ENCODE results near the gene B2M.
"Not testable (repeated sequence)": the region's sequence is repeated elsewhere in the genome, so short reads cannot be mapped to it uniquely, and the experiment has no call there.

B2M gene

DNA sequence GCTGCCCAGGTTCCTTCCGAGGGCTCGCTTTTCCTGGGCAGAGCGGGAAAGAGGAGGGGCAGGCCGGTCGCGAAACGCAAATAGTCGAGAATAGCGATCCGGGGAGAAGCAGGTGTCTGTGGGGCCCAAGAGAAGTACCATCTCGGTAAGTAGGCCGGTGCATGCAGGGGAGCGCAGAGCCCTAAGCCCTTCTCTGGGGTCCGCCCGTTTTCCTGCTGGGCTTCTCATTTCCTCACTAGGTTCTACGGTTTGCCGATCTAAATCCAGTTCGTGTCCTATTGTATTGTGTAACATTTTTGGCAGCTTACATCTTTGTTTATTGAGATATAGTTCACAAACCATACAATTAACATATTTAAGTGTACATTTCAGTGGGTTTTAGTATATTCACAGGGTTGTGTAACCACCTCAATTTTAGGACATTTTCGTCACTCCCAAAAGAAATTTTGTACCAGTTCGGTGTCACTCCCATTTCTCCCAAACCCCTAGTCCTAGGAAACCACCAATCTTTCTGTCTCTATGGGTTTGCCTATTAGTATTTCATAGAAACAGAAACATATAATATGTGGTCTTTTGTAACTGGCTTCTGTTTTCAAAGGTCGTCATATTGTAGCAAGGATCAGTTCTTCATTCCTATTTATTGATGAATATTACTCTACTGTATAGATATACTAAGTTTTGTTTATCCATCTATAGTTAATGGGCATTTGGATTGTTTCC, 18.3 kb downstream of the B2M start:
- DNase-seq (ENCODE audit: insufficient read length, low spot score) = no peak
- no peak for TF ChIP-seq PAX5 (IDR thresholded peaks at IDR 0.05; ENCODE audit: insufficient read depth, low read length, severe bottlenecking)
- peak; percentile 56; the same call in 1 of the 2 replicates for TF ChIP-seq TAF1 (IDR thresholded peaks at IDR 0.05; ENCODE audit: low read depth, low read length)
- TF ChIP-seq SPI1 (IDR thresholded peaks at IDR 0.05; ENCODE audit: low read depth, low read length) = 0 out of 2 replicates have a peak, but pooled peaks have one; percentile 20
- peak; percentile 78 for TF ChIP-seq POLR2A (IDR thresholded peaks at IDR 0.05; ENCODE audit: low read depth, low read length)
- no peak for TF ChIP-seq POU2F2 (IDR thresholded peaks at IDR 0.05; ENCODE audit: low read depth, low read length)
- TF ChIP-seq POLR2AphosphoS5 (IDR thresholded peaks at IDR 0.05; ENCODE audit: low read depth, low read length) = no peak; the same call in 1 of the 2 replicates
- FAIRE-seq = peak; percentile 50

DNA sequence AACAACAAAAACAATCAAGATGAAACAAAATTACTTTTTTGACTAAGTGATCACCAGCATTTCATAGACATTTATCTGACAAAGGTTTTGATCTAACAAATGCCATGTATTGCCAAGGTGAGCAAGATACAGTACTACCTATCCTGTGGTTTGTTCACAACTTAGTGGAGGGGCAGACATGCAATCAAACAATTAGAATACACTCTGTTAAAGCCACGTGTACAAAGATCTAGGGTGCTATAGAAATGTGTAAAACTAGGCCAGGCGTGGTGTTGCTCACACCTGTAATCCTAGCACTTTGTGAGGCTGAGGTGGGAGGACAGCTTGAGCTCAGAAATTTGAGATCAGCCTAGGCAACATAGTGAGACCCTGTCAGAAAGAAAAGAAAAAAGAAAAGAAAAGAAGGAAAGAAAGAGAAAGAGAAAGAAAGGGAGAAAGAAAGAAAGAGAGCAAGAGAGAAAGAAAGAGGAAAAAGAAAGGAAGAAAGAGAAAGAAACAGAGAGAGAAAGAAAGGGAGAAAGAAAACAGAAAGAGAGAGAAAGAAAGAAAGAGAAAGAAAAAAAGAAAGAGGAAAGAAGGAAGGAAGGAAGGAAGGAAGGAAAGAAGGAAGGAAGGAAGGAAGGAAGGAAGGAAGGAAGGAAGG, 23.6 kb downstream of the B2M start:
- no peak for DNase-seq (ENCODE audit: insufficient read length, low spot score)
- TF ChIP-seq POLR2AphosphoS5 (IDR thresholded peaks at IDR 0.05; ENCODE audit: low read depth, low read length) = no peak
- TF ChIP-seq POLR2A (IDR thresholded peaks at IDR 0.05; ENCODE audit: low read depth, low read length) = no peak
- no peak for TF ChIP-seq PAX5 (IDR thresholded peaks at IDR 0.05; ENCODE audit: insufficient read depth, low read length, severe bottlenecking)
- TF ChIP-seq POU2F2 (IDR thresholded peaks at IDR 0.05; ENCODE audit: low read depth, low read length) = no peak
- TF ChIP-seq TAF1 (IDR thresholded peaks at IDR 0.05; ENCODE audit: low read depth, low read length) = no peak
- TF ChIP-seq SPI1 (IDR thresholded peaks at IDR 0.05; ENCODE audit: low read depth, low read length) = no peak
- FAIRE-seq = peak; percentile 77

DNA sequence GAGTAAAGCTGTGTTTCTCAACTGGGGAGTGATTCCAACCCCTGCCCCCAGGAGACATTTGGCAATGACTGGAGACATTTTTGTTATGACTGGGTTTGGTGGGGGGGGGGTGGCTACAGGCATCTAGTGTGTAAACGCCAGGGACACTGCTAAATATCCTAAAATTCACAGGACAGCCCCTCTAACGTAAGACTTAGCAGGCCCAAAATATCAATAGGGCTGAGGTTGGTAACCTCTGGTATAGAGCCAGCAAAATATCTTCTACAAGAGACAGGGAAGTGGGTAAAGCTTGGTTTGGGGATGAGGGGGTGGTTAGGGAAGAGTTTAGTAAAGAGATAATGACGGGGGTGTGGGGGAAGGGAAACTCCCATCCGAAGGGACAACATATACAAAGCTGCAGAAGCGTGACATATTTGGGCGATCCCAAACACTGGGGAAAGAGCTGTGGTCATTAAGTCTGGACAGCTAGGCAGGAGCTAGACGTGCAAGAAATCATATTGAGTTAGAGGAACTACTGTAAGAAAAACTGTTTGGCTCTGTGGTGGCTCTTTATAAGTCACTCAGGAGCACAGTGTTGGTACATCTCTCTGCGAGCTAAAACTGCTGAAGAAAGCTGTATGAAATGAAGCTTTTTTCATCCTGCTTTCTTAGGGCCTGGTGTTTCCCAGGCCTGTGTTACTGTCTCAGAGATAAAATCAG, 24.3 kb downstream of the B2M start:
- 0 out of 2 replicates have a peak, but pooled peaks have one; percentile 16 for TF ChIP-seq TAF1 (IDR thresholded peaks at IDR 0.05; ENCODE audit: low read depth, low read length)
- no peak for TF ChIP-seq POLR2A (IDR thresholded peaks at IDR 0.05; ENCODE audit: low read depth, low read length)
- TF ChIP-seq PAX5 (IDR thresholded peaks at IDR 0.05; ENCODE audit: insufficient read depth, low read length, severe bottlenecking) = no peak
- TF ChIP-seq POU2F2 (IDR thresholded peaks at IDR 0.05; ENCODE audit: low read depth, low read length) = no peak
- no peak for TF ChIP-seq POLR2AphosphoS5 (IDR thresholded peaks at IDR 0.05; ENCODE audit: low read depth, low read length)
- peak; percentile 71 for TF ChIP-seq SPI1 (IDR thresholded peaks at IDR 0.05; ENCODE audit: low read depth, low read length)
- peak; percentile 9 for FAIRE-seq
- no peak for DNase-seq (ENCODE audit: insufficient read length, low spot score)

- TF ChIP-seq SPI1 (IDR thresholded peaks at IDR 0.05; ENCODE audit: low read depth, low read length) = no peak
- no peak for TF ChIP-seq POLR2AphosphoS5 (IDR thresholded peaks at IDR 0.05; ENCODE audit: low read depth, low read length)
- TF ChIP-seq POLR2A (IDR thresholded peaks at IDR 0.05; ENCODE audit: low read depth, low read length) = no peak
- no peak for TF ChIP-seq POU2F2 (IDR thresholded peaks at IDR 0.05; ENCODE audit: low read depth, low read length)
- no peak for TF ChIP-seq TAF1 (IDR thresholded peaks at IDR 0.05; ENCODE audit: low read depth, low read length)
- TF ChIP-seq PAX5 (IDR thresholded peaks at IDR 0.05; ENCODE audit: insufficient read depth, low read length, severe bottlenecking) = no peak
Observed at GRCh38 chr15:44736181-44736765, 25.0 kb downstream of the B2M start, which contains the start of gene TRIM69. TRIM69 (plus strand) TSS chr15:44736528; CDS start chr15:44736705, 177 bp downstream.

GRCh38 chr15:44738340-44738984, 27.1 kb downstream of the B2M start:
- peak; percentile 33 for FAIRE-seq
- TF ChIP-seq SPI1 (IDR thresholded peaks at IDR 0.05; ENCODE audit: low read depth, low read length) (no peak), POLR2A (IDR thresholded peaks at IDR 0.05; ENCODE audit: low read depth, low read length) (no peak), POU2F2 (IDR thresholded peaks at IDR 0.05; ENCODE audit: low read depth, low read length) (no peak), PAX5 (IDR thresholded peaks at IDR 0.05; ENCODE audit: insufficient read depth, low read length, severe bottlenecking) (no peak), TAF1 (IDR thresholded peaks at IDR 0.05; ENCODE audit: low read depth, low read length) (no peak), POLR2AphosphoS5 (IDR thresholded peaks at IDR 0.05; ENCODE audit: low read depth, low read length) (no peak)
- DNase-seq (ENCODE audit: insufficient read length, low spot score) = no peak

More at GRCh38 chr15:44736181-44736765, 25.0 kb downstream of the B2M start, which contains the start of gene TRIM69:
- no peak for DNase-seq (ENCODE audit: insufficient read length, low spot score)
- FAIRE-seq = peak; percentile 89

DNA sequence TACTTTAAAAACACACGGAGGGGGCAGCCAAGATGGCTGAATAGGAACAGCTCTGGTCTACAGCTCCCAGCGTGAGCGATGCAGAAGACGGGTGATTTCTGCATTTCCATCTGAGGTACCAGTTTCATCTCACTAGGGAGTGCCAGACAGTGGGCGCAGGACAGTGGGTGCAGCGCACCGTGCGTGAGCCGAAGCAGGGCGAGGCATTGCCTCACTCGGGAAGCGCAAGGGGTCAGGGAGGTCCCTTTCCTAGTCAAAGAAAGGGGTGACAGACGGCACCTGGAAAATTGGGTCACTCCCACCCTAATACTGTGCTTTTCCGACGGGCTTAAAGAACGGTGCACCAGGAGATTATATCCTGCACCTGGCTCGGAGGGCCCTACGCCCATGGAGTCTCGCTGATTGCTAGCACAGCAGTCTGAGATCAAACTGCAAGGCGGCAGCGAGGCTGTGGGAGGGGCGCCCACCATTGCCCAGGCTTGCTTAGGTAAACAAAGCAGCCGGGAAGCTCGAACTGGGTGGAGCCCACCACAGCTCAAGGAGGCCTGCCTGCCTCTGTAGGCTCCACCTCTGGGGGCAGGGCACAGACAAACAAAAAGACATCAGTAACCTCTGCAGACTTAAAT, 28.0 kb downstream of the B2M start:
- FAIRE-seq; DNase-seq (ENCODE audit: insufficient read length, low spot score): not testable (repeated sequence)

DNA sequence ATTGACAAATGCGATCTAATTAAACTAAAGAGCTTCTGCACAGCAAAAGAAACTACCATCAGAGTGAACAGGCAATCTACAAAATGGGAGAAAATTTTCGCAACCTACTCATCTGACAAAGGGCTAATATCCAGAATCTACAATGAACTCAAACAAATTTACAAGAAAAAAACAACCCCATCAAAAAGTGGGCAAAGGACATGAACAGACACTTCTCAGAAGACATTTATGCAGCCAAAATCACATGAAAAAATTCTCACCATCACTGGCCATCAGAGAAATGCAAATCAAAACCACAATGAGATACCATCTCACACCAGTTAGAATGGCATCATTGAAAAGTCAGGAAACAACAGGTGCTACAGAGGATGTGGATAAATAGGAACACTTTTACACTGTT, 32.1 kb downstream of the B2M start:
- not testable (repeated sequence) for DNase-seq (ENCODE audit: insufficient read length, low spot score); FAIRE-seq

GRCh38 chr15:44753345-44753744, 42.0 kb downstream of the B2M start:
- no peak for TF ChIP-seq POU2F2 (IDR thresholded peaks at IDR 0.05; ENCODE audit: low read depth, low read length)
- no peak for TF ChIP-seq PAX5 (IDR thresholded peaks at IDR 0.05; ENCODE audit: insufficient read depth, low read length, severe bottlenecking)
- no peak for DNase-seq (ENCODE audit: insufficient read length, low spot score)
- FAIRE-seq = no peak

- FAIRE-seq (no peak), DNase-seq (ENCODE audit: insufficient read length, low spot score) (no peak)
- TF ChIP-seq POLR2A (IDR thresholded peaks at IDR 0.05; ENCODE audit: low read depth, low read length) (no peak), SPI1 (IDR thresholded peaks at IDR 0.05; ENCODE audit: low read depth, low read length) (no peak), POU2F2 (IDR thresholded peaks at IDR 0.05; ENCODE audit: low read depth, low read length) (no peak), POLR2AphosphoS5 (IDR thresholded peaks at IDR 0.05; ENCODE audit: low read depth, low read length) (no peak), PAX5 (IDR thresholded peaks at IDR 0.05; ENCODE audit: insufficient read depth, low read length, severe bottlenecking) (no peak), TAF1 (IDR thresholded peaks at IDR 0.05; ENCODE audit: low read depth, low read length) (no peak)
Observed at GRCh38 chr15:44763187-44763586, 51.9 kb downstream of the B2M start.
